ENCODE data around the gene PBX3. TPM values are rescaled to one million over a fixed set of nuclear protein-coding genes. Genes with fewer than 3 reads are reported as not detected.

The PBX3 gene
- polyA plus RNA-seq, 4 donors = 2.5 to 14.4 (median 6.4) TPM

GRCh38 chr9:125970340-125970739 lies 223.2 kb downstream of the PBX3 start:
- Histone ChIP-seq H3K36me3 (ENCODE audit: control insufficient read depth in 3 of 3, insufficient read depth in 2 of 3, low read depth in 1 of 3, low read length in 3 of 3) (peaks cover 0 to 4% (median 0%) of the 10 kb centered on the region in 3 donors), H3K9me3 (ENCODE audit: control insufficient read depth in 2 of 2, insufficient read depth in 1 of 2, low read depth in 1 of 2, low read length in 1 of 2) (no peaks in the 10 kb centered on the region), H3K4me3 (ENCODE audit: low read depth in 1 of 3, low read length in 3 of 3) (no peak overlapping the region), H3K27me3 (ENCODE audit: control insufficient read depth in 3 of 3, insufficient read depth in 3 of 3, low read length in 3 of 3) (no peaks in the 10 kb centered on the region), H3K4me1 (ENCODE audit: control insufficient read depth in 3 of 3, insufficient read depth in 2 of 3, low read depth in 1 of 3, low read length in 2 of 3) (no peaks in the 10 kb centered on the region), H3K27ac (ENCODE audit: low read depth in 1 of 3, low read length in 2 of 3) (no peak overlapping the region)
- no peak for FAIRE-seq
- 80 to 89% (median 84%) methylated on average over 5 of the region's 5 CpGs for WGBS, 3 donors
- DNase-seq = no peak

- Histone ChIP-seq H3K36me3 (ENCODE audit: control insufficient read depth in 3 of 3, insufficient read depth in 2 of 3, low read depth in 1 of 3, low read length in 3 of 3) (peaks cover 0 to 4% (median 0%) of the 10 kb centered on the region in 3 donors), H3K27ac (ENCODE audit: low read depth in 1 of 3, low read length in 2 of 3) (no peak overlapping the region), H3K9me3 (ENCODE audit: control insufficient read depth in 2 of 2, insufficient read depth in 1 of 2, low read depth in 1 of 2, low read length in 1 of 2) (no peaks in the 10 kb centered on the region), H3K4me1 (ENCODE audit: control insufficient read depth in 3 of 3, insufficient read depth in 2 of 3, low read depth in 1 of 3, low read length in 2 of 3) (no peaks in the 10 kb centered on the region), H3K27me3 (ENCODE audit: control insufficient read depth in 3 of 3, insufficient read depth in 3 of 3, low read length in 3 of 3) (no peaks in the 10 kb centered on the region), H3K4me3 (ENCODE audit: low read depth in 1 of 3, low read length in 3 of 3) (no peak overlapping the region)
- DNase-seq = no peak
- WGBS, 3 donors = 69 to 71% (median 69%) methylated on average over 3 of the region's 3 CpGs
- FAIRE-seq = no peak
These were observed 223.9 kb downstream of the PBX3 start for GRCh38 chr9:125971050-125971449.

- no peaks in the 10 kb centered on the region for H3K9me3 ChIP-seq (ENCODE audit: control insufficient read depth in 2 of 2, insufficient read depth in 1 of 2, low read depth in 1 of 2, low read length in 1 of 2)
- no peaks in the 10 kb centered on the region for H3K4me1 ChIP-seq (ENCODE audit: control insufficient read depth in 3 of 3, insufficient read depth in 2 of 3, low read depth in 1 of 3, low read length in 2 of 3)
- 60 to 86% (median 73%) methylated on average over 12 of the region's 12 CpGs for WGBS, 3 donors
- H3K27ac ChIP-seq (ENCODE audit: low read depth in 1 of 3, low read length in 2 of 3) = no peak overlapping the region
- H3K27me3 ChIP-seq (ENCODE audit: control insufficient read depth in 3 of 3, insufficient read depth in 3 of 3, low read length in 3 of 3) = no peaks in the 10 kb centered on the region
- no peak for FAIRE-seq
- no peak for DNase-seq
- H3K36me3 ChIP-seq (ENCODE audit: control insufficient read depth in 3 of 3, insufficient read depth in 2 of 3, low read depth in 1 of 3, low read length in 3 of 3) = peaks cover 0 to 4% (median 0%) of the 10 kb centered on the region in 3 donors
- H3K4me3 ChIP-seq (ENCODE audit: low read depth in 1 of 3, low read length in 3 of 3) = no peak overlapping the region
These were observed 225.0 kb downstream of the PBX3 start for GRCh38 chr9:125972012-125972729.

GRCh38 chr9:125973547-125973946 lies 226.4 kb downstream of the PBX3 start:
- Histone ChIP-seq H3K27ac (ENCODE audit: low read depth in 1 of 3, low read length in 2 of 3) (no peak overlapping the region), H3K4me3 (ENCODE audit: low read depth in 1 of 3, low read length in 3 of 3) (no peak overlapping the region), H3K36me3 (ENCODE audit: control insufficient read depth in 3 of 3, insufficient read depth in 2 of 3, low read depth in 1 of 3, low read length in 3 of 3) (no peaks in the 10 kb centered on the region), H3K27me3 (ENCODE audit: control insufficient read depth in 3 of 3, insufficient read depth in 3 of 3, low read length in 3 of 3) (no peaks in the 10 kb centered on the region), H3K4me1 (ENCODE audit: control insufficient read depth in 3 of 3, insufficient read depth in 2 of 3, low read depth in 1 of 3, low read length in 2 of 3) (no peaks in the 10 kb centered on the region), H3K9me3 (ENCODE audit: control insufficient read depth in 2 of 2, insufficient read depth in 1 of 2, low read depth in 1 of 2, low read length in 1 of 2) (no peaks in the 10 kb centered on the region)
- FAIRE-seq (no peak), DNase-seq (no peak)
- 83 to 88% (median 85%) methylated on average over 10 of the region's 10 CpGs for WGBS, 3 donors

- H3K36me3 ChIP-seq (ENCODE audit: control insufficient read depth in 3 of 3, insufficient read depth in 2 of 3, low read depth in 1 of 3, low read length in 3 of 3) = no peaks in the 10 kb centered on the region
- no peak overlapping the region for H3K27ac ChIP-seq (ENCODE audit: low read depth in 1 of 3, low read length in 2 of 3)
- no peaks in the 10 kb centered on the region for H3K27me3 ChIP-seq (ENCODE audit: control insufficient read depth in 3 of 3, insufficient read depth in 3 of 3, low read length in 3 of 3)
- no peak overlapping the region for H3K4me3 ChIP-seq (ENCODE audit: low read depth in 1 of 3, low read length in 3 of 3)
- WGBS, 3 donors = 92 to 96% (median 94%) methylated on average over 4 of the region's 4 CpGs
- no peaks in the 10 kb centered on the region for H3K4me1 ChIP-seq (ENCODE audit: control insufficient read depth in 3 of 3, insufficient read depth in 2 of 3, low read depth in 1 of 3, low read length in 2 of 3)
- DNase-seq = no peak
- no peak for FAIRE-seq
- H3K9me3 ChIP-seq (ENCODE audit: control insufficient read depth in 2 of 2, insufficient read depth in 1 of 2, low read depth in 1 of 2, low read length in 1 of 2) = no peaks in the 10 kb centered on the region
These were observed 227.5 kb downstream of the PBX3 start for GRCh38 chr9:125974705-125975104.

GRCh38 chr9:125977223-125977622 lies 230.1 kb downstream of the PBX3 start:
- DNase-seq (no peak), FAIRE-seq (no peak)
- no peaks in the 10 kb centered on the region for H3K36me3 ChIP-seq (ENCODE audit: control insufficient read depth in 3 of 3, insufficient read depth in 2 of 3, low read depth in 1 of 3, low read length in 3 of 3)
- peaks cover 0 to 2% of the 10 kb centered on the region in 2 donors for H3K9me3 ChIP-seq (ENCODE audit: control insufficient read depth in 2 of 2, insufficient read depth in 1 of 2, low read depth in 1 of 2, low read length in 1 of 2)
- no peak overlapping the region for H3K27ac ChIP-seq (ENCODE audit: low read depth in 1 of 3, low read length in 2 of 3)
- no peaks in the 10 kb centered on the region for H3K27me3 ChIP-seq (ENCODE audit: control insufficient read depth in 3 of 3, insufficient read depth in 3 of 3, low read length in 3 of 3)
- no peaks in the 10 kb centered on the region for H3K4me1 ChIP-seq (ENCODE audit: control insufficient read depth in 3 of 3, insufficient read depth in 2 of 3, low read depth in 1 of 3, low read length in 2 of 3)
- no peak overlapping the region for H3K4me3 ChIP-seq (ENCODE audit: low read depth in 1 of 3, low read length in 3 of 3)

- H3K9me3 ChIP-seq (ENCODE audit: control insufficient read depth in 2 of 2, insufficient read depth in 1 of 2, low read depth in 1 of 2, low read length in 1 of 2) = peaks cover 0 to 2% of the 10 kb centered on the region in 2 donors
- no peak for FAIRE-seq
These were observed 232.2 kb downstream of the PBX3 start for GRCh38 chr9:125979383-125979782.

GRCh38 chr9:125982798-125983406 lies 235.7 kb downstream of the PBX3 start:
- Histone ChIP-seq H3K27me3 (ENCODE audit: control insufficient read depth in 3 of 3, insufficient read depth in 3 of 3, low read length in 3 of 3) (no peaks in the 10 kb centered on the region), H3K27ac (ENCODE audit: low read depth in 1 of 3, low read length in 2 of 3) (no peak overlapping the region), H3K36me3 (ENCODE audit: control insufficient read depth in 3 of 3, insufficient read depth in 2 of 3, low read depth in 1 of 3, low read length in 3 of 3) (no peaks in the 10 kb centered on the region), H3K4me1 (ENCODE audit: control insufficient read depth in 3 of 3, insufficient read depth in 2 of 3, low read depth in 1 of 3, low read length in 2 of 3) (no peaks in the 10 kb centered on the region), H3K4me3 (ENCODE audit: low read depth in 1 of 3, low read length in 3 of 3) (no peak overlapping the region), H3K9me3 (ENCODE audit: control insufficient read depth in 2 of 2, insufficient read depth in 1 of 2, low read depth in 1 of 2, low read length in 1 of 2) (peaks cover 0 to 2% of the 10 kb centered on the region in 2 donors)
- WGBS, 3 donors = 54 to 76% (median 66%) methylated on average over 8 of the region's 8 CpGs
- FAIRE-seq (no peak), DNase-seq (no peak)

More at GRCh38 chr9:125979383-125979782, 232.2 kb downstream of the PBX3 start:
- 91 to 94% (median 94%) methylated on average over 1 of the region's 1 CpG for WGBS, 3 donors
- H3K36me3 ChIP-seq (ENCODE audit: control insufficient read depth in 3 of 3, insufficient read depth in 2 of 3, low read depth in 1 of 3, low read length in 3 of 3) = no peaks in the 10 kb centered on the region
- no peaks in the 10 kb centered on the region for H3K27me3 ChIP-seq (ENCODE audit: control insufficient read depth in 3 of 3, insufficient read depth in 3 of 3, low read length in 3 of 3)
- DNase-seq = no peak
- H3K4me1 ChIP-seq (ENCODE audit: control insufficient read depth in 3 of 3, insufficient read depth in 2 of 3, low read depth in 1 of 3, low read length in 2 of 3) = no peaks in the 10 kb centered on the region
- H3K27ac ChIP-seq (ENCODE audit: low read depth in 1 of 3, low read length in 2 of 3) = no peak overlapping the region
- H3K4me3 ChIP-seq (ENCODE audit: low read depth in 1 of 3, low read length in 3 of 3) = no peak overlapping the region

Data from small intestine (tissue), 7 donors.